H9 (cell line): ENCODE data around the gene NOS1AP. TPM values are rescaled to one million over a fixed set of nuclear protein-coding genes. Genes with fewer than 3 reads are reported as not detected.

Source experiments
- DNase-seq: peaks from one replicate; pipeline ENCODE4 v3.0.0-alpha.2; 2017
- H2AFZ ChIP-seq: one replicate; pipeline ENCODE4 v1.6.1; 2013; ENCODE audit warnings: mild to moderate bottlenecking, low read length, control low read depth, moderate library complexity
- H2AK5ac ChIP-seq: 2 replicates; pipeline ENCODE4 v1.6.1; 2013; ENCODE audit warnings: low read length, control low read depth, mixed read lengths; ENCODE audit not compliant: insufficient read length
- H2BK120ac ChIP-seq: one replicate; pipeline ENCODE4 v1.6.1; 2013; ENCODE audit warnings: low read depth, mild to moderate bottlenecking, low read length, control low read depth, inconsistent platforms; ENCODE audit not compliant: poor library complexity, severe bottlenecking
- H2BK12ac ChIP-seq: 2 replicates; pipeline ENCODE4 v1.6.1; 2013; ENCODE audit warnings: low read length, control low read depth, mixed read lengths, low read depth; ENCODE audit not compliant: insufficient read length
- H2BK15ac ChIP-seq: 2 replicates; pipeline ENCODE4 v1.6.1; 2013; ENCODE audit warnings: low read depth, low read length, control low read depth
- H2BK20ac ChIP-seq: one replicate; pipeline ENCODE4 v1.6.1; 2013; ENCODE audit warnings: low read depth, mild to moderate bottlenecking, low read length, control low read depth, inconsistent platforms; ENCODE audit not compliant: poor library complexity, severe bottlenecking
- H2BK5ac ChIP-seq: 2 replicates; pipeline ENCODE4 v1.6.1; 2013; ENCODE audit warnings: low read length, control low read depth, mixed read lengths; ENCODE audit not compliant: insufficient read length
- H3K14ac ChIP-seq: 2 replicates; pipeline ENCODE4 v1.6.1; 2013; ENCODE audit warnings: low read length, control low read depth; ENCODE audit not compliant: insufficient read depth
- H3K18ac ChIP-seq: 2 replicates; pipeline ENCODE4 v1.6.1; 2013; ENCODE audit warnings: low read depth, mild to moderate bottlenecking, mixed read lengths, low read length, control low read depth; ENCODE audit not compliant: insufficient read length
- H3K23ac ChIP-seq: 2 replicates; pipeline ENCODE4 v1.6.1; 2013; ENCODE audit warnings: low read length, control low read depth, mixed read lengths, low read depth; ENCODE audit not compliant: insufficient read length
- H3K23me2 ChIP-seq: 2 replicates; pipeline ENCODE4 v1.6.1; 2013; ENCODE audit warnings: low read depth, mild to moderate bottlenecking, mixed read lengths, low read length, control low read depth; ENCODE audit not compliant: insufficient read length, poor library complexity, severe bottlenecking
- H3K27ac ChIP-seq: 2 replicates; pipeline ENCODE4 v1.5.1; 2013; ENCODE audit warnings: low read length, control low read depth, mixed read lengths, low read depth; ENCODE audit not compliant: insufficient read length
- H3K27me3 ChIP-seq: 2 replicates; pipeline ENCODE4 v1.6.1; 2013; ENCODE audit warnings: low read length, control low read depth, inconsistent platforms; ENCODE audit not compliant: insufficient read depth
- H3K4ac ChIP-seq: 2 replicates; pipeline ENCODE4 v1.6.1; 2013; ENCODE audit warnings: low read depth, mild to moderate bottlenecking, control low read depth, inconsistent platforms, low read length, moderate library complexity
- H3K4me1 ChIP-seq: 2 replicates; pipeline ENCODE4 v1.6.1; 2013; ENCODE audit warnings: low read length, control low read depth, inconsistent platforms; ENCODE audit not compliant: insufficient read depth
- H3K4me2 ChIP-seq: 2 replicates; pipeline ENCODE4 v1.6.1; 2013; ENCODE audit warnings: low read length, control low read depth, mixed read lengths; ENCODE audit not compliant: insufficient read length, insufficient read depth
- H3K56ac ChIP-seq: 2 replicates; pipeline ENCODE4 v1.6.1; 2013; ENCODE audit warnings: low read depth, mild to moderate bottlenecking, mixed read lengths, low read length, control low read depth; ENCODE audit not compliant: insufficient read length
- H3K79me1 ChIP-seq: 2 replicates; pipeline ENCODE4 v1.6.1; 2013; ENCODE audit warnings: low read depth, mild to moderate bottlenecking, moderate library complexity, low read length, control low read depth, inconsistent platforms; ENCODE audit not compliant: insufficient read depth, poor library complexity, severe bottlenecking
- H3K79me2 ChIP-seq: 2 replicates; pipeline ENCODE4 v1.6.1; 2013; ENCODE audit warnings: low read length, control low read depth, inconsistent platforms; ENCODE audit not compliant: insufficient read depth
- H3K9ac ChIP-seq: 2 replicates; pipeline ENCODE4 v1.6.1; 2013; ENCODE audit warnings: low read length, control low read depth, mixed read lengths; ENCODE audit not compliant: insufficient read length; ENCODE audit errors: extremely low read depth
- H3K9me3 ChIP-seq: one replicate; pipeline ENCODE4 v1.6.1; 2013; ENCODE audit warnings: low read depth, low read length, inconsistent platforms; ENCODE audit not compliant: control insufficient read depth
- H3T11ph ChIP-seq: one replicate; pipeline ENCODE4 v1.6.1; 2013; ENCODE audit warnings: mild to moderate bottlenecking, low read length, control low read depth, inconsistent platforms
- H4K20me1 ChIP-seq: one replicate; pipeline ENCODE4 v1.6.1; 2013; ENCODE audit not compliant: control insufficient read depth, insufficient read length, insufficient read depth
- H4K5ac ChIP-seq: 2 replicates; pipeline ENCODE4 v1.6.1; 2013; ENCODE audit warnings: low read depth, mild to moderate bottlenecking, mixed read lengths, low read length, control low read depth; ENCODE audit not compliant: insufficient read length
- H4K8ac ChIP-seq: replicated peaks from 2 replicates; pipeline ENCODE4 v1.6.1; 2013; ENCODE audit warnings: low read length, control low read depth, mixed read lengths, low read depth; ENCODE audit not compliant: insufficient read length
- H4K91ac ChIP-seq: 2 replicates; pipeline ENCODE4 v1.6.1; 2013; ENCODE audit warnings: low read depth, mild to moderate bottlenecking, moderate library complexity, mixed read lengths, low read length, control low read depth; ENCODE audit not compliant: insufficient read length
- H3K27ac Mint-ChIP-seq, 3 experiments: 2 replicates in 2 of 3; 3 replicates in 1 of 3; pipeline ENCODE4 v1.8.0; 2020 to 2021; ENCODE audit warnings: mixed read lengths in 3 of 3, mild to moderate bottlenecking in 1 of 3, moderate library complexity in 1 of 3
- H3K27me3 Mint-ChIP-seq: 2 replicates; pipeline ENCODE4 v1.8.0; 2021; ENCODE audit warnings: low read depth, mild to moderate bottlenecking, moderate library complexity, mixed read lengths
- H3K36me3 Mint-ChIP-seq, 3 experiments: 2 replicates in 2 of 3; 3 replicates in 1 of 3; pipeline ENCODE4 v1.8.0; 2020 to 2021; ENCODE audit warnings: low read depth in 3 of 3, mixed read lengths in 3 of 3; ENCODE audit not compliant: insufficient read depth in 1 of 3
- H3K4me1 Mint-ChIP-seq, 2 experiments: 2 replicates each; pipeline ENCODE4 v1.8.0; 2020; ENCODE audit warnings: mixed read lengths in 2 of 2
- H3K4me3 Mint-ChIP-seq, 2 experiments: 2 replicates in 1 of 2; 3 replicates in 1 of 2; pipeline ENCODE4 v1.8.0; 2020 to 2021; ENCODE audit warnings: mild to moderate bottlenecking in 2 of 2, mixed read lengths in 2 of 2, moderate library complexity in 1 of 2
- H3K9me3 Mint-ChIP-seq, 2 experiments: 2 replicates in 1 of 2; 3 replicates in 1 of 2; pipeline ENCODE4 v1.8.0; 2020; ENCODE audit warnings: mild to moderate bottlenecking in 2 of 2, mixed read lengths in 2 of 2, moderate library complexity in 1 of 2
- CTCF ChIP-seq: fragments of 200-600 bp; sonication (generic); conservative IDR thresholded peaks from 3 replicates; pipeline ENCODE4 v1.8.0; 2021; ENCODE audit warnings: antibody characterized with exemption, mild to moderate bottlenecking
- WGBS: extraction: QIAGEN DNeasy Blood & Tissue Kit; methylation state at CpG from one replicate; pipeline ENCODE4 v1.1.7; 2013; ENCODE audit warnings: missing lambda C conversion rate, low lambda C conversion rate, mixed read lengths; ENCODE audit not compliant: insufficient read length; ENCODE audit errors: extremely low coverage; 5-methylcytosine and 5-hydroxymethylcytosine counted together
- total RNA-seq: library from RNA; stranded (reverse); gene quantifications from 2 replicates; pipeline ENCODE4 v1.2.1, GENCODE V29; 2021

NOS1AP gene
- total RNA-seq, 1 experiment from 2014 or later, result 8.4 TPM

- no peak for DNase-seq
- Histone ChIP-seq H4K5ac (no peak overlapping the region), H3K4ac (no peak overlapping the region), H3K23ac (no peak overlapping the region), H3K14ac (no peak overlapping the region), H2BK5ac (no peak overlapping the region), H3K9me3 (no peaks in the 10 kb centered on the region), H4K20me1 (no peaks in the 10 kb centered on the region), H3K79me1 (no peaks in the 10 kb centered on the region), H3K23me2 (no peaks in the 10 kb centered on the region), H3K27ac (no peak overlapping the region), H2AK5ac (no peak overlapping the region), H3K4me1 (peaks cover 4% of the 10 kb centered on the region; the same call in 1 of the 2 replicates), H3K18ac (no peak overlapping the region), H2BK15ac (no peak overlapping the region), H3K9ac (no peak overlapping the region), H3T11ph (no peak overlapping the region), H3K56ac (no peak overlapping the region), H4K91ac (no peak overlapping the region), H3K27me3 (no peaks in the 10 kb centered on the region), H2BK120ac (no peak overlapping the region), H4K8ac (no peak overlapping the region), H2AFZ (no peak overlapping the region), H2BK12ac (no peak overlapping the region), H3K79me2 (no peaks in the 10 kb centered on the region), H3K4me2 (no peak overlapping the region), H2BK20ac (no peak overlapping the region)
- TF ChIP-seq CTCF, result no peak
- H3K4me1 Mint-ChIP-seq, result peaks cover 13 to 14% of the 10 kb centered on the region in 2 experiments
- H3K27ac Mint-ChIP-seq, result no peak overlapping the region
- no peaks in the 10 kb centered on the region; a peak in 1 of 5 replicates for H3K9me3 Mint-ChIP-seq
- H3K36me3 Mint-ChIP-seq, result no peaks in the 10 kb centered on the region; a peak in 1 of 7 replicates
- no peak overlapping the region for H3K4me3 Mint-ChIP-seq
- no CpG with 5 or more reads among the region's 7 CpGs for whole genome bisulfite sequencing
- no peaks in the 10 kb centered on the region for H3K27me3 Mint-ChIP-seq
Observed at GRCh38 chr1:162336621-162337285, 267.3 kb downstream of the NOS1AP start.
